Frontal cortex (tissue), 4 donors: ENCODE data around the gene DPH1. TPM values are rescaled to one million over a fixed set of nuclear protein-coding genes. Genes with fewer than 3 reads are reported as not detected.
"Not testable (repeated sequence)": the region's sequence is repeated elsewhere in the genome, so short reads cannot be mapped to it uniquely, and the experiment has no call there.

ENCODE experiments used
- DNase-seq, 2 donors: peaks; one replicate each; pipeline ENCODE4 v3.0.0; 2012; ENCODE audit warnings: low spot score in 2 of 2
- FAIRE-seq: peaks from 2 replicates; lab custom pipeline; 2012; peaks lifted over from hg19 to GRCh38; lab: Jason Lieb, UNC
- total RNA-seq: library from RNA; depleted of rRNA; stranded (reverse); fragments of >200 nt; gene quantifications from one replicate; pipeline ENCODE4 v1.2.3, GENCODE V29; 2014
- donor health status: control.
- donor health status: control.
- donor health status: control.

The DPH1 gene
- 21.6 TPM for total RNA-seq

DNA sequence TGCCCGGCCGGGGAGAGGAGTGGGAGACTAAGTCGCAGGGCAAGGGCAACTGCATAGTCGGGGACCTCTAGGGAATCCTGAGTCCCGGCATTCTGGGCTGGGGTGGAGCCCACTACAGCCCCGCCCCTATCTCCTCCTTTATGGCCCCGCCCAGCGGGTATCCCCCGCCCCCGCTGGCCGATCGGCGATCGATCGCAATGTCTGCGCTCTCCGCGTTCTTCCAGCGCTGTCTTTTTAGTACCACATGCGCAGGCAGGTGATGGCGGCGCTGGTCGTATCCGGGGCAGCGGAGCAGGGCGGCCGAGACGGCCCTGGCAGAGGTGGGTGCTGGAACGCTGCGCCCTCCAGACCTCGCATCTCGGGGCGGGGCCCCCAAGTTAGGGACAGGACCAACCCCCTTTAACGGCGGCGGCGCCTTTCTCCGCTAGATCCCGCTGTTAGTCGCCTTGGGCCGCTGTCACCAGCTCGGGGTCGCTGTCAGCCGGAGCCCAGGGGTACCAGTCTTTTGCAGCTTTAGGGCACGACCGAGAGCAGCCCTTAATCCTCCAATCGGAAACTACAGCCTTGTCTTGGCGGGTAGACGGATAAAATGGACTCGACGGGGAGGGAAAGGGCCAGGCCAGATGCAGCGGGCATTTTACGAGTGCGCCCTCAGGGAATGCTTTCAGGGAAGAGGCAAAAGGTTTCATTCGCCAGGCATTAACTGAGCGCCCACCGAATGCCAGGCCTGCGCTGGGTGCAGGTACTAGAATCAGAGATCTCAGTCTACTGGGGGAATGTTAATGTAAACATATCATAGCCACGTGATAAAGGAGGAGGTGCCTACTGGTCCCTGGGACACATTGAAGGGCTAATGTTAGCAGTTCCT lies at the start of gene DPH1:
DPH1 (plus strand) TSS at position 243 of the 868 bp plus-strand sequence; CDS start at position 260, 17 bp downstream.
- DNase-seq (peak; percentile 90 to 96), FAIRE-seq (no peak)

DNA sequence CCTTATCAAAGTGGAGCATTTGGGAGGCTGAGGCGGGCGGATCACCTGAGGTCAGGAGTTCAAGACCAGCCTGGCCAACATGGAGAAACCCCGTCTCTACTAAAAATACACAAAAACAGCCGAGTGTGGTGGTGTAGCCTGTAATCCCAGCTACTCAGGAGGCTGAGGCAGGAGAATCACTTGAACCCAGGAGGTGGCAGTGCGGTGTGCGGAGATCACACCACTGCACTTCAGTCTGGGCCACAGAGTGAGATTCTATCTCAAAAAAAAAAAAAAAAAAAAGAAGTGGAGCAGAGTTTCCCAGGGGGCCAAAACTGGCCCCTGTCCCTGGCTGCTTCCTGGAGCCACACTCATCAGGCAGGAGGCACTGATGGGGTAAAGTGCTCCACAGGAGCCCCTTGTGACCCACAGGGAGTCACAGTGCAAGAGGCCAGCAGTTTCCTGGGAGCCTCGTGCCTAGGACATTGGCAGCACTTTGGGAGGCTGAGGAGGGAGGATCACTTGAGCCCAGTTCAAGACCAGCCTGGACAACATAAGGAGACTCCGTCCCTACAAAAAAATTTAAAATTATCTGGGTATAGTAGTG lies 49.2 kb upstream of the DPH1 start:
- DNase-seq, result no peak

DNA sequence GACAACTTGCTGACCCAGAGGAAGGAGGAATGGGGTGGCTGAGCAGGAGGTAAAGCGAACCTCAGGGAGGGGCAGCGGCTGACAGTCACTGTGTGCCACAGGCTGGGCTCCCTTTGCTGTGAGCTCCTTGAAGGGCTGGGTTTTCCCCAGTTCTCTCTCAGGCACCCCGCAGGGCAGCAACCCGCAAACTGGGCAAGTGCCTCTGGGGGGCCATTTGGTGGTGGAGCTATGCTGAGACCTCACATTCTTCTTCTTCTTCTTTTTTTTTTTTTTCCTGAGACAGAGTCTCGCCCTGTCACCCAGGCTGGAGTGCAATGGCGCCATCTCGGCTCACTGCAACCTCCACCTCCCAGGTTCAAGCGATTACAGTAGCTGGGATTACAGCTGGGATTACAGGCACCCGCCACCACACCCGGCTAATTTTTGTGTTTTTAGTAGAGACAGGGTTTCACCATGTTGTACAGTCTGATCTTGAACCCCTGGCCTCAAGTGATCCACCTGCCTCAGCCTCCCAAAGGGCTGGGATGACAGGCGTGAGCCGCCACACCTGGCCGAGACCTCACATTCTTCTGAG lies 47.1 kb upstream of the DPH1 start:
- DNase-seq, FAIRE-seq: not testable (repeated sequence)

More for the DNA sequence above, 49.2 kb upstream of the DPH1 start:
- FAIRE-seq, result no peak

DNA sequence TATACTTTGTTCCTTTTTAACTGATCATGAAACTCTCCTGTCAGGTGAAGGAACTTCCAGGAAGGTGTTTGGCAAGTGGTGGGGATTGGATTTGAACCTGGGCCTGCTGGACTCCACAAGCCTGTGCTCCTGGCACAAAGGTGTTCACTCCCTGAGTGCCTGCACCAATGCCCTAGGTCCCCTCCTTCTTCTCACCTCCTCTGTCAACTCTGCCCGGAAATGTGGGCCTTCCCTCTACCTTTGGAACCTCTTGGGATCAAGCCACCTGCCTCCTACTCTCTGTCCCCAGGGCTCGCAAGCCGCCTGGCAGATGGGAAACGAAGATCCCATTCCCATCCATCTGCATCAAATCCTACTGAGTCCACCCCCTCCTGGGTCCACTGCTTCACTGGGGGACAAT lies 44.9 kb upstream of the DPH1 start:
- DNase-seq (no peak), FAIRE-seq (no peak)

DNA sequence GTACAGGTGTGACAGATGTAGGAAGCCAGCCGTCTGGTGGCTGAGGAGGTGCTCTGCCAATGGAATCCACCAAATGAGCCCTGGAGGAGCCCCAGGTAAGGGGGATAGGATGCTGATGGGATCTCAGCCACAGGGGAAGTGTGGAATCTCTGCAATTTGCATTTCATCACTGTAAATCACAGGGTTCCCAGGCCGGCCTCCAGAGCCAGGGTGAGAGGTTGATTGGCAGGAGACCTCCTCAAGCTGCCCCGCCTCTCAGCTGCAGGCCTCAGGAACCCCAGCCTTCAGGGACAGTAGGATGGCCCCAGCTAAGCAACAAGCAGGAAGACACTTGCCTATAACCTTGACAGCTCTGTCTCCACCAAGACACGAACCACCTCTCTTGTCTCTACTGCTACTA lies 44.3 kb upstream of the DPH1 start:
- FAIRE-seq (no peak), DNase-seq (no peak)

DNA sequence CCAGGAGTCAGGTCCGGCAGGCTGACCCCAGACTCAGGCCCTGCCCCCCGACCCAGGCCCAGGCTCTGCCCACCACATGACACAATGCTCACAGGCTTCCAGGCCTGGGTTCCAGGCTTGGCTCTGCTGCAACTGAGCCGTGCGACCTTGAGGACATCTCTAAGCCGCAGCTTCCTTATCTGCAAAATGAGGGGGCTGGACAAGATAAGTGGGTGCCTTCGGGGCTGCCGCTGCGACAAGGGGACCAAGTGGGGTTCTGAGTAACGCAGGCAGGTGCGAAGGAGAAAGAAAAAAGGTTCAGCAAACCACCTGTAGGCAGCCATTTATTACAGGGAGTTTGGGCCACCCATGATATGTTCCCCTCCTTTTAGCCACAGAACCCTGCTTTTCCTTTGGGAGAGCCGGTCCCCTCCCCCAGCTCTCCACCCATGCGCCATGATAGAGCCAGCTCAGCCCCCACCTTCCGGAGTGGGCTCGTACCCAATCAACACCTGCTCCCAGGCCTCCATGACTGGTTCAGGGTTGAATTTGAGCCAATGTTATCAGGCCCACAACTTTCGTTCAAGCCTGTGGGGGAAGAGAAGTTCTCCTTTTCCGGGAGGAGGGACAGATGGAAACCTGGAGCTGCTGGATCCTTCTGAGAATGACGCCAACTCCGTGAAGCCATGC lies 43.0 kb upstream of the DPH1 start:
- FAIRE-seq (no peak), DNase-seq (no peak)

DNA sequence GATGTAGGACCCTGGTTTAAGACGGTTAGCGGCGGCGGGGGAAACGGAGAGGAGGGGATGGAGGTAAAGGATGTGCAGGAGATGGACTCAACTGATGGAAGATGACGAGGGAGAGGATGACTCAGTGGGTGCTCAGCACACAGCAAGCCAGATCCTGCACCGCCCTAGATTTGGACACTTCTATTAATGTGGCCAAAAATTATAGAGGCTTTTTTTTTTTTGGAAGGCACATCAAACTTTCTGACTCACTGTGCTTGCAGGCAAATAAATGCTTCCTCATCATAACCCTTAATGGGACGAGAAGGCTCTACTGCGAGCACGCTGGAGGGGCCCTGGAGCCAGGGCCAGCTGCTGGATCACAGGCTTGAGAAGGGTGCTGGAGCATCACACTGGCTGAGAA lies 40.8 kb upstream of the DPH1 start:
- DNase-seq (no peak), FAIRE-seq (no peak)

DNA sequence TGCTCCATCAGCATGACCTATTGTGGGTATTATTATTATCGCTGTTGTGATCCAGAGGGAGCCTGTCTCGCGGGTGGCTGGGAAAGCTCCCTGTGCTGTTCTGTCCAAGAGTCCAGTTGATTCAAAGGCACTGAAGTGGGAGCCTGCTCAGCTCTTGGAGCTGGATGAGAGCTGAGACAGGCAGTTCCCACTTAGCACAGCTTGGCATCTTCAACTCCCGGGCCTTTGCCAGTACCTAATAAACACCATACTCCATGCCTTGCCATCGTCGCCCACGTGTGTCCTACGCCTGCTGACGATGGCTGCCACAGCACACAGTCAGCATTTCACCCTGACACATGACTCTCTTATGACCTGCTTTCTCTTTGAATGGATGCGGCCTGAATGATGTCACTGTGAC lies 37.4 kb upstream of the DPH1 start:
- DNase-seq (no peak), FAIRE-seq (no peak)

DNA sequence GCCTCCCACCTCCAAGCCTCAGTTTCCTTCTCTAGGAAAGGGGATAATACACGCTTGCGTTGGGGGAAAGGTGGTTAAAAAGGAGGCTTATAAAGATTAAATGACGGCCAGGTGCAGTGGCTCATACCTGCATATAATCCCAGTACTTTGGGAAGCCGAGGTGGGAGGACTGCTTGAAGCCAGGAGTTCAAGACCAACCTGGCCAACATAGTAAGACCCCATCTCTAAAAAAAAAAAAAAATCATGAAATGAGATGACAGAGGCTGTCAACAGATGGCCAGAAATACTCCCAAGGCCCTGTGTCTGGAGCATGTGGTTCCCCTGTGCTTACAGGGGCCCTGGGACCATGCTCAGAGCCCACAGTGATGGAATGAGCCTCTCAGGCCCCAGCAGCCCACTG lies 35.2 kb upstream of the DPH1 start:
- DNase-seq (no peak), FAIRE-seq (no peak)

DNA sequence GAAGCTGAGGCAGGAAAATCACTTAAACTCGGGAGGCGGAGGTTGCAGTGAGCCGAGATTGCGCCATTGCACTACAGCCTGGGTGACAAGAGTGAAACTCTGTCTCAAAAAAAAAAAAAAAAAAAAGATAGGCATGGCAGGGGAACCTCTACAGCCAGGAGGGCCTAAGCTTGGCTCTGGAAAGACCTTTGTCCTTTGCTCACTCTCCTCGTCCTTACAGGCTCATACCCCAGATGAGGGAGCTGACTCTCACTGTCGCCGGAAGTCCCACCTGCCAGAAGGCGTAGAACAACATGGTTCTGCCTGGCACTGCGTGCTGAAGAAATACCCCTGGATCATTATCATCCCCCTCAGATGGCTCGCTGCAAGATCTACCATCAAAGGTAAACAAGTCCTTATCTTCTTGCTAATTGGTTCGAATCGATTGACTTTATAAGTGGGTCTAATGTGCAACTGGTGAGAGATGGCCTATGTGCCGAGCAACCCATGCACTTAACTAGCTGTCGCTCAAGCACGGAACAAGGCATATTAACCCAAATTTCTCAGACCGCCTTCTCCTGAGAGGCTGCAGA lies 34.5 kb upstream of the DPH1 start:
- no peak for FAIRE-seq
- no peak for DNase-seq

DNA sequence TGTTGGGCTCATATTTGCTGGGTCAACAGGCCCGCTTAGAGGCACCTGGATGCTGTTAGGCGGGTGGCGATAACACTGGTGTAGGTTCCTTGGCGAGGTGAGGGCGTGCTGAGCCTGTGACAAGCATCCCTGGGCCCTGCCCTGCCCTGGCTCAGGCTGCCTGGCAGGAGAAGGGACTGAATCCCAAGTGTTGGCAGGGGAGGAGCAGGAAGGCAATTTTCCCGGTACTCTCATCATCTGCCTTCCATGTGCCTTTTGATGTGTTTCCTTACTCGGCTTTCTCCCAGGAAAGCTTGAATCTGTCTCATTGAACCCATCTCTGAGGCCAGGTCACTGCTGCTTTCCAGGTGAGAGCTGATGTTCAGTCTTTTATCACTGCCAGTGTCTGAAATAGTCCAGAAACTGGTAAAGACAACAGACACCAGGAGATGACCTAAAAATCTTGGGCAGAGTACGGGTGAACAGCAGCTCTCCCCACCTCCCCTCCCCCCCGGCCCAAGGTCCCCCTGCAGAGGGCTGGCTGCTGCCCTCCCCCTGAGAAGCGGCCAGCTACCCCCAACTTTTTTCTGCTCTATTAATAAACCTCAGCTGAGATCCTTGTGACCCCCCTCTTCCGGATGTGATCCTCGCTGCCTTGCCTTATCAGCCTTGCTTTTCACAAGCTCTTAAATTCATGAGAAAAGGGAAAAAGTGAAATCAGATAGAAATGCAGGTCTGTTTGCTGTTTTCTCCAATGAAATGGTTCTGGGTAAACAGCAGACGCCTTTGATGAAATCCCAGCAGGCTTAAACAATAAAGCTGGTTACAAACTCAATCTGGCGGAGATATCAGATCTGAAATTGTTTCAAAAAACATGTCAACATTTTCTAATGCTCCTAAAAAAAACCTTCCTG lies 33.8 kb upstream of the DPH1 start:
- DNase-seq (no peak), FAIRE-seq (no peak)

DNA sequence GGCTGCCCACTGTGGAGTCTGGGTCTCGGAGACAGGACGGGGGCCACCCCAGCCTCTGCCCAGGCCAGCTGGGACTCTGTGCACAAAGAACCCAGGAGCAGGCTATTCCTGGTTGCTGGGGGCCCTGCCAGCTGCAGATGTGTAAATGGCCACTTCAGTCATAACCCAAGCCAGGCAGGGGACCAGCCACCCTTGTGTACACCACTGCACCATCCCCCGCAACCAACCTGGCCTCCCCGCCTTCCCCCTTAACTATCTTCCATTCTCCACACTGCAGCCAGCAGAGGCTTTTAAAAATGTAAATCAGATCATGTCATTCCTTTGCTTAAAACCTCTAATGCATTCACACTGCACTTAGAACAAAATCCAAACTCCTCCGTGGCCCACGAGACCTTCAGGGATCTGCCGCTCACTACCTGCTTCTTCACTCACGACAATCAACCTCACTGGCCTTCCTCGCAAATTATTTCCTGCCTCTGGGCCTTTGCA lies 33.1 kb upstream of the DPH1 start:
- no peak for FAIRE-seq

DNA sequence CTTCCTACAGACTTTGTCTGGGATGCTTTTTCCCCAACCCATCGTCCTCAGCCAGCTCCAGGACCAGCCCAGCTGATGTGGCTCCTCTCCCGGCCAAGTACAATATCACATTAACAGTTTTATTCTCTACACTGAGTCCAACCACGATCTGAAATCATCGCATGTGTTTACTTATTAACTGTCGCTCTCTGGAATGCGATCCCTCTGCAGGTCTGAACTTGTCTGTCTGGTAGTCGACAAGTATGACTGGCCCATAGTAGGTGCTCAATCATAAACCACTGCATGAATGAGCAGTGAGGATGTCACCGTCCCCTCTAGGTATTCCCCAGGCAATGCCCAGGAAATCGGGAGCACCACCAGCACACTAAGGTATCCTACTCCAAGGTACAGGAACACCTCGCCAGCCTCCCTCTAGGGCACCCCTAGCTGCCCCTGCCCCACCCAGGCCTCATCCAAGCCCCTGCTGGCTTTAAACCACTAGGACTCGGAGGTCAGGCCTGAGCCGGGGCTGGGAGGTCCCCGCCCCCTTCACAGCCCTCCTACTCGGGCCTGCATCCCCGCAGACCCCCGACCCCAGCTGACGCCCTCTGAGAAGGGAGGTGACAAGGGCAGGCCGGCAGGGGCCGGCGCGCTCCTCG lies 32.5 kb upstream of the DPH1 start:
- FAIRE-seq (no peak), DNase-seq (no peak)

More for the DNA sequence above, 33.1 kb upstream of the DPH1 start:
- no peak for DNase-seq

DNA sequence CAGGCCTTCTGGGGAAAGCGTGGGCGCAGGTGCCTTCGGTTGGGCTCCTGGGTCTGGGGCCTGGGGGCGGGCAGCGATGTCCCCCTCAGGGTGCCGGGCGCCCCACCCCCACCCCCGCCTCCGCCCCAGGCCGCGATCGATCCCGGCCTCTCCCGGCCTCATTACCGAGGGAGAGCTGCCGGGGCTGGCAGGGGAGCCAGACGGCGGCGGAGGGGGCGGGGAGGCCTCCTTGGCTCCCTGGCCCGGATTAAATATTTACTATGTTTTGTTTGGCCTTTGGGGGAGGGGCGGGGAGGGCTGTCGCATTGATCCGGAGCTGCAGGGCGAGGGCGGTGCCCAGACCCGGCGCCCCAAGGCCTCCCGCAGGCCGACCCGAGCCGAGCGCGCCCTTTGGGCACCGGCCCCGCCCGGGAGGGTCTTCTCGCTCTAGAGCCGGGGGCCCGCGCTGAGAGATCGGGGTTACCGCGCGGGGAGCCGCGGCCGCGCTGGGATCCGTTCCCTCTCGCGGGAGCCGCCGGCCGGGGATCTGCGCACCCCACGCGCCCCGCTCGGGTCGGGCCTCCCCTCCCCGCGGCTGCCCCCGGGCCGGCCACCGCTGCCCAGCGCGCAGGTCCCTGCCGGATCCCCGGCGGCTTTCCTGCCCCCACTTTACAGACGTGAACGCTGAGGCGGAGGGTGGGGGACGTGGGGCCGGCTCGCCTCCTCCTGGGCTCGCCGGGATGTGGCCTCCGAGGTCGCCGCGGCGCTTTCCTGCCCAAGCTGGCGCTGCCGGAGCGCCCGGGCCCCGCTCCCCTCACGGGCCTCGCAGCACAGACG lies 31.8 kb upstream of the DPH1 start:
- FAIRE-seq, result no peak
- DNase-seq, result no peak

DNA sequence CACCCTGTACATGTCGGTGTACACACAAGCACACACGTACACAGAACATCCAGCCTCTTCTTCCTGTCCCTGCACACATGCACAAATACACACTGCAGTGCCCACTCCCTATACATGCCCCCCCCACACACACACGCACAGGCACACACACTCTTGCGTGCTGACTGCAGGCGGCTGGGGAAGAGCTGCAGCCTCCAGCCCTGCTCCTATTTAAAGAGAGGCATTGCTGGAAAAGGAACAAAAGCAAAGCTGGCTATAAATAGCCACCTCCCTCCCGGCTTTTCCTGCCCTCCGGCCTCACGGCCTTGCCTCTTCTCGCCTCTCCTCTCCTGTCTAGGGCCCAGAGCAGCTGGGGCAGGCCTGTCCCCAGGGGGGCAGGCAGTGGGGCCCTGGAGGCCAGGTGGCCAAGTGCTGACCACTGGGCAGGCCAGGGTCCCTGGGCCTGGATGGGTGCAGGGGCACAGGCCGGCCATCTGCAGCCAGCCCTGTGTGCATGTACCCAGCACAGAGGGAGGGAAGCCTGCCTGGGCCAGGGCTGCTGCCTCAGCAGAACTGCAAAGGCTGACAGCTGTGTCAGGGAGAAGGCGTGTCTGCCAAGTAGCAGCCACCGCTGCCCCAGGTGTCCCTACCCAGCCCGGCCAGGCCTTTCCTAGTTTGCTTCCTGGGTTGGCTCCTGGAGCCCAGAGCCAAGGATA lies 30.2 kb upstream of the DPH1 start:
- DNase-seq, result no peak
- FAIRE-seq, result no peak

DNA sequence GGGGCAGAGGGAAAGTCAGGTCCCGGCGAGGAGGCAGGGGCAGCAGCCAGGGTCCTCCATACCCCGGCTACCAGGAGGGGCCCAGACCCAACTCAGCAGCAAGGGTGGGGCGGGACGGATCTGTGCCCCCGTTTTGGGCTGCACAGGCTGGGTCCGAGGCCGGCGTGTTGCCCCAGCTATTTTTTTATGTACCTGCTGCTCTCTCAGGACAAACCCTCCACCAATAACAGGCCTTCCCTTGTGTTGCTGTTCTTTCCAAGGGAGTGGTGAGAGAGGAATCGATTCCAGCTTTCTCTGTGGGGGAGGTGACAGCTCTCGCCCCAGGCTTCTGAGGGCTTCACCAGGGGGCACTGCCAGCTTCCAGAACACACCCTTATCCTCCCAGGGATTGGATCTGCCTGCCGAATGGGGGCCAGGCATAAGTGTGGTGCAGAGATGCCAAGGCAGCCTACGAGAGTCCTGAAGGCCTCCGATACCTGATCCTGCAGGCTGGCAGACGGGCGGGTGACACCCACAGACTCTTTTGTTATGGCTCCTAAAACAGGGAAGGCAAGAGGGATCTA lies 27.1 kb upstream of the DPH1 start:
- no peak for DNase-seq
- FAIRE-seq, result no peak

DNA sequence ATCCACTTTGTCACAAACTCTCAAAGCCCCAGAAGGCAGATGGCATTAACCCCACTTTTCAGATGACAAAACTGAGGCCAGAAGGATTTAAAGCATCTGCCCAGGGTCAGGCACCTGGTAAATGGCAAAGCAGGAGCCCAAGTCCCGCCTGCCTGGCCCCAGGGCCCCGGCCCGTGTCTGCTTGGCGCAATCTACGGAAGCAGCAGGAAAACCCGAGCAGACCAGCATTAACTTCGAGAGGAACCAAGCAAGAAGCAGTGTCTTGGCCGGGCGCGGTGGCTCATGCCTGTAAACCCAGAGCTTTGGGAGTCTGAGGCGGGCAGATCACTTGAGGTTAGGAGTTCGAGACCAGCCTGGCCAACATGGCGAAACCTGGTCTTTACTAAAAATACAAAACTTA lies 26.4 kb upstream of the DPH1 start:
- no peak for FAIRE-seq
- no peak for DNase-seq
